Measurements from ENCODE around the gene DENND1B.

GRCh38 chr1:197776351-197777105 lies 1.2 kb upstream of the DENND1B start:
- TF ChIP-seq CTCF (IDR thresholded peaks at IDR 0.05 in 4 of 5, conservative IDR thresholded peaks at IDR 0.05 in 1 of 5) (no peak), POLR2A (IDR thresholded peaks at IDR 0.05) (no peak)
